H9 (cell line): ENCODE data around the gene KSR1. TPM values are rescaled to one million over a fixed set of nuclear protein-coding genes. Genes with fewer than 3 reads are reported as not detected.

Source experiments
- DNase-seq: peaks from one replicate; pipeline ENCODE4 v3.0.0-alpha.2; 2017
- H2AFZ ChIP-seq: one replicate; pipeline ENCODE4 v1.6.1; 2013; ENCODE audit warnings: mild to moderate bottlenecking, low read length, control low read depth, moderate library complexity
- H2AK5ac ChIP-seq: 2 replicates; pipeline ENCODE4 v1.6.1; 2013; ENCODE audit warnings: low read length, control low read depth, mixed read lengths; ENCODE audit not compliant: insufficient read length
- H2BK120ac ChIP-seq: one replicate; pipeline ENCODE4 v1.6.1; 2013; ENCODE audit warnings: low read depth, mild to moderate bottlenecking, low read length, control low read depth, inconsistent platforms; ENCODE audit not compliant: poor library complexity, severe bottlenecking
- H2BK12ac ChIP-seq: 2 replicates; pipeline ENCODE4 v1.6.1; 2013; ENCODE audit warnings: low read length, control low read depth, mixed read lengths, low read depth; ENCODE audit not compliant: insufficient read length
- H2BK15ac ChIP-seq: 2 replicates; pipeline ENCODE4 v1.6.1; 2013; ENCODE audit warnings: low read depth, low read length, control low read depth
- H2BK20ac ChIP-seq: one replicate; pipeline ENCODE4 v1.6.1; 2013; ENCODE audit warnings: low read depth, mild to moderate bottlenecking, low read length, control low read depth, inconsistent platforms; ENCODE audit not compliant: poor library complexity, severe bottlenecking
- H2BK5ac ChIP-seq: 2 replicates; pipeline ENCODE4 v1.6.1; 2013; ENCODE audit warnings: low read length, control low read depth, mixed read lengths; ENCODE audit not compliant: insufficient read length
- H3K14ac ChIP-seq: 2 replicates; pipeline ENCODE4 v1.6.1; 2013; ENCODE audit warnings: low read length, control low read depth; ENCODE audit not compliant: insufficient read depth
- H3K18ac ChIP-seq: 2 replicates; pipeline ENCODE4 v1.6.1; 2013; ENCODE audit warnings: low read depth, mild to moderate bottlenecking, mixed read lengths, low read length, control low read depth; ENCODE audit not compliant: insufficient read length
- H3K23ac ChIP-seq: 2 replicates; pipeline ENCODE4 v1.6.1; 2013; ENCODE audit warnings: low read length, control low read depth, mixed read lengths, low read depth; ENCODE audit not compliant: insufficient read length
- H3K23me2 ChIP-seq: 2 replicates; pipeline ENCODE4 v1.6.1; 2013; ENCODE audit warnings: low read depth, mild to moderate bottlenecking, mixed read lengths, low read length, control low read depth; ENCODE audit not compliant: insufficient read length, poor library complexity, severe bottlenecking
- H3K27ac ChIP-seq: 2 replicates; pipeline ENCODE4 v1.5.1; 2013; ENCODE audit warnings: low read length, control low read depth, mixed read lengths, low read depth; ENCODE audit not compliant: insufficient read length
- H3K27me3 ChIP-seq: 2 replicates; pipeline ENCODE4 v1.6.1; 2013; ENCODE audit warnings: low read length, control low read depth, inconsistent platforms; ENCODE audit not compliant: insufficient read depth
- H3K4ac ChIP-seq: 2 replicates; pipeline ENCODE4 v1.6.1; 2013; ENCODE audit warnings: low read depth, mild to moderate bottlenecking, control low read depth, inconsistent platforms, low read length, moderate library complexity
- H3K4me1 ChIP-seq: 2 replicates; pipeline ENCODE4 v1.6.1; 2013; ENCODE audit warnings: low read length, control low read depth, inconsistent platforms; ENCODE audit not compliant: insufficient read depth
- H3K4me2 ChIP-seq: 2 replicates; pipeline ENCODE4 v1.6.1; 2013; ENCODE audit warnings: low read length, control low read depth, mixed read lengths; ENCODE audit not compliant: insufficient read length, insufficient read depth
- H3K56ac ChIP-seq: 2 replicates; pipeline ENCODE4 v1.6.1; 2013; ENCODE audit warnings: low read depth, mild to moderate bottlenecking, mixed read lengths, low read length, control low read depth; ENCODE audit not compliant: insufficient read length
- H3K79me1 ChIP-seq: 2 replicates; pipeline ENCODE4 v1.6.1; 2013; ENCODE audit warnings: low read depth, mild to moderate bottlenecking, moderate library complexity, low read length, control low read depth, inconsistent platforms; ENCODE audit not compliant: insufficient read depth, poor library complexity, severe bottlenecking
- H3K79me2 ChIP-seq: 2 replicates; pipeline ENCODE4 v1.6.1; 2013; ENCODE audit warnings: low read length, control low read depth, inconsistent platforms; ENCODE audit not compliant: insufficient read depth
- H3K9ac ChIP-seq: 2 replicates; pipeline ENCODE4 v1.6.1; 2013; ENCODE audit warnings: low read length, control low read depth, mixed read lengths; ENCODE audit not compliant: insufficient read length; ENCODE audit errors: extremely low read depth
- H3K9me3 ChIP-seq: one replicate; pipeline ENCODE4 v1.6.1; 2013; ENCODE audit warnings: low read depth, low read length, inconsistent platforms; ENCODE audit not compliant: control insufficient read depth
- H3T11ph ChIP-seq: one replicate; pipeline ENCODE4 v1.6.1; 2013; ENCODE audit warnings: mild to moderate bottlenecking, low read length, control low read depth, inconsistent platforms
- H4K20me1 ChIP-seq: one replicate; pipeline ENCODE4 v1.6.1; 2013; ENCODE audit not compliant: control insufficient read depth, insufficient read length, insufficient read depth
- H4K5ac ChIP-seq: 2 replicates; pipeline ENCODE4 v1.6.1; 2013; ENCODE audit warnings: low read depth, mild to moderate bottlenecking, mixed read lengths, low read length, control low read depth; ENCODE audit not compliant: insufficient read length
- H4K8ac ChIP-seq: replicated peaks from 2 replicates; pipeline ENCODE4 v1.6.1; 2013; ENCODE audit warnings: low read length, control low read depth, mixed read lengths, low read depth; ENCODE audit not compliant: insufficient read length
- H4K91ac ChIP-seq: 2 replicates; pipeline ENCODE4 v1.6.1; 2013; ENCODE audit warnings: low read depth, mild to moderate bottlenecking, moderate library complexity, mixed read lengths, low read length, control low read depth; ENCODE audit not compliant: insufficient read length
- H3K27ac Mint-ChIP-seq, 3 experiments: 2 replicates in 2 of 3; 3 replicates in 1 of 3; pipeline ENCODE4 v1.8.0; 2020 to 2021; ENCODE audit warnings: mixed read lengths in 3 of 3, mild to moderate bottlenecking in 1 of 3, moderate library complexity in 1 of 3
- H3K27me3 Mint-ChIP-seq: 2 replicates; pipeline ENCODE4 v1.8.0; 2021; ENCODE audit warnings: low read depth, mild to moderate bottlenecking, moderate library complexity, mixed read lengths
- H3K36me3 Mint-ChIP-seq, 3 experiments: 2 replicates in 2 of 3; 3 replicates in 1 of 3; pipeline ENCODE4 v1.8.0; 2020 to 2021; ENCODE audit warnings: low read depth in 3 of 3, mixed read lengths in 3 of 3; ENCODE audit not compliant: insufficient read depth in 1 of 3
- H3K4me1 Mint-ChIP-seq, 2 experiments: 2 replicates each; pipeline ENCODE4 v1.8.0; 2020; ENCODE audit warnings: mixed read lengths in 2 of 2
- H3K4me3 Mint-ChIP-seq, 2 experiments: 2 replicates in 1 of 2; 3 replicates in 1 of 2; pipeline ENCODE4 v1.8.0; 2020 to 2021; ENCODE audit warnings: mild to moderate bottlenecking in 2 of 2, mixed read lengths in 2 of 2, moderate library complexity in 1 of 2
- H3K9me3 Mint-ChIP-seq, 2 experiments: 2 replicates in 1 of 2; 3 replicates in 1 of 2; pipeline ENCODE4 v1.8.0; 2020; ENCODE audit warnings: mild to moderate bottlenecking in 2 of 2, mixed read lengths in 2 of 2, moderate library complexity in 1 of 2
- WGBS: extraction: QIAGEN DNeasy Blood & Tissue Kit; methylation state at CpG from one replicate; pipeline ENCODE4 v1.1.7; 2013; ENCODE audit warnings: missing lambda C conversion rate, low lambda C conversion rate, mixed read lengths; ENCODE audit not compliant: insufficient read length; ENCODE audit errors: extremely low coverage; 5-methylcytosine and 5-hydroxymethylcytosine counted together
- total RNA-seq: library from RNA; stranded (reverse); gene quantifications from 2 replicates; pipeline ENCODE4 v1.2.1, GENCODE V29; 2021
- TF ChIP-seq, protein P1 (sequence below): fragments of 200-600 bp; sonication (generic); conservative IDR thresholded peaks from 3 replicates; pipeline ENCODE4 v1.8.0; 2021; ENCODE audit warnings: antibody characterized with exemption, mild to moderate bottlenecking

KSR1 gene
- total RNA-seq, 1 experiment from 2014 or later: 44.9 TPM

DNA sequence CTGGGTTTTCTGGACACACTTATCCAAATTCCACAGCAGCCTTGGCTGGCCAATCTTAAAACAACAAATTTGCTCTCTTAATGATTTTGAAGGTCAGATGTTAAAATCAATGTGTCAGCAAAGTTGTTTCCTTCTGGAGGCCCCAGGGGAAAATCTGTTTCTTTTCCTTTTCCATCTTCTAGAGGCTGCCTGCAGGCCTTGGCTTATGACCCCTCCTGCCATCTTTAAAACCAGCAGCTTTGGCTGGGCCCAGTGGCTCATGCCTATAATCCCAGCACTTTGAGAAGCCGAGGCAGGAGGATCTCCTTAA is 177.7 kb downstream of the KSR1 start:
- H3K9me3 Mint-ChIP-seq: no peaks in the 10 kb centered on the region
- WGBS: no CpG with 5 or more reads among the region's 1 CpG

More for the DNA sequence above, 177.7 kb downstream of the KSR1 start:
- Histone ChIP-seq H4K8ac (no peak overlapping the region), H2AFZ (no peak overlapping the region), H4K20me1 (no peaks in the 10 kb centered on the region), H3K4me2 (no peak overlapping the region), H3K27ac (no peak overlapping the region), H2BK120ac (no peak overlapping the region), H3K4ac (no peak overlapping the region), H3K9me3 (no peaks in the 10 kb centered on the region), H3K23me2 (no peaks in the 10 kb centered on the region), H2BK20ac (no peak overlapping the region), H3K79me1 (no peaks in the 10 kb centered on the region), H3T11ph (no peak overlapping the region), H3K79me2 (no peaks in the 10 kb centered on the region), H3K27me3 (no peaks in the 10 kb centered on the region), H3K23ac (no peak overlapping the region), H3K9ac (no peak overlapping the region), H4K91ac (no peak overlapping the region), H3K14ac (no peak overlapping the region), H2BK15ac (no peak overlapping the region), H4K5ac (no peak overlapping the region), H3K56ac (no peak overlapping the region), H3K18ac (no peak overlapping the region), H2BK5ac (no peak overlapping the region), H2BK12ac (no peak overlapping the region), H3K4me1 (no peaks in the 10 kb centered on the region; the same call in 1 of the 2 replicates), H2AK5ac (no peak overlapping the region)
- DNase-seq: no peak
- no peak overlapping the region for H3K4me3 Mint-ChIP-seq
- H3K27ac Mint-ChIP-seq: no peak overlapping the region
- TF ChIP-seq, protein P1, sequence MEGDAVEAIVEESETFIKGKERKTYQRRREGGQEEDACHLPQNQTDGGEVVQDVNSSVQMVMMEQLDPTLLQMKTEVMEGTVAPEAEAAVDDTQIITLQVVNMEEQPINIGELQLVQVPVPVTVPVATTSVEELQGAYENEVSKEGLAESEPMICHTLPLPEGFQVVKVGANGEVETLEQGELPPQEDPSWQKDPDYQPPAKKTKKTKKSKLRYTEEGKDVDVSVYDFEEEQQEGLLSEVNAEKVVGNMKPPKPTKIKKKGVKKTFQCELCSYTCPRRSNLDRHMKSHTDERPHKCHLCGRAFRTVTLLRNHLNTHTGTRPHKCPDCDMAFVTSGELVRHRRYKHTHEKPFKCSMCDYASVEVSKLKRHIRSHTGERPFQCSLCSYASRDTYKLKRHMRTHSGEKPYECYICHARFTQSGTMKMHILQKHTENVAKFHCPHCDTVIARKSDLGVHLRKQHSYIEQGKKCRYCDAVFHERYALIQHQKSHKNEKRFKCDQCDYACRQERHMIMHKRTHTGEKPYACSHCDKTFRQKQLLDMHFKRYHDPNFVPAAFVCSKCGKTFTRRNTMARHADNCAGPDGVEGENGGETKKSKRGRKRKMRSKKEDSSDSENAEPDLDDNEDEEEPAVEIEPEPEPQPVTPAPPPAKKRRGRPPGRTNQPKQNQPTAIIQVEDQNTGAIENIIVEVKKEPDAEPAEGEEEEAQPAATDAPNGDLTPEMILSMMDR: no peak
- H3K4me1 Mint-ChIP-seq: peaks cover 3 to 7% of the 10 kb centered on the region in 2 experiments; a peak in 3 of 4 replicates
- H3K27me3 Mint-ChIP-seq: no peaks in the 10 kb centered on the region
- H3K36me3 Mint-ChIP-seq: no peaks in the 10 kb centered on the region; a peak in 1 of 7 replicates
